HG02884 (cell line): ENCODE results near the gene TRIM63.

Source experiments
- ATAC-seq: cut with Tn5 transposase; IDR thresholded peaks from one replicate; pipeline ENCODE4 v1.9.1; 2021; ENCODE audit warnings: mild to moderate bottlenecking, moderate library complexity; ENCODE audit not compliant: unreplicated experiment

The TRIM63 gene

GRCh38 chr1:26089125-26089524, 21.7 kb upstream of the TRIM63 start:
- no peak for ATAC-seq

- no peak for ATAC-seq
These were observed 17.4 kb upstream of the TRIM63 start for GRCh38 chr1:26084844-26085243.

- ATAC-seq = no peak
These were observed 16.7 kb upstream of the TRIM63 start for GRCh38 chr1:26084091-26084561.

- ATAC-seq = no peak
These were observed 15.8 kb upstream of the TRIM63 start for GRCh38 chr1:26083208-26083607.

- ATAC-seq = no peak
These were observed 14.6 kb upstream of the TRIM63 start for GRCh38 chr1:26082020-26082350.

GRCh38 chr1:26081267-26082019, 14.0 kb upstream of the TRIM63 start:
- no peak for ATAC-seq

- ATAC-seq = no peak
These were observed 12.8 kb upstream of the TRIM63 start for GRCh38 chr1:26079960-26080814.

- ATAC-seq = no peak
These were observed 11.7 kb upstream of the TRIM63 start for GRCh38 chr1:26079178-26079563.

GRCh38 chr1:26078286-26079177, 11.1 kb upstream of the TRIM63 start:
- no peak for ATAC-seq

GRCh38 chr1:26077524-26077923, 10.1 kb upstream of the TRIM63 start:
- no peak for ATAC-seq

GRCh38 chr1:26075421-26076144, 8.2 kb upstream of the TRIM63 start:
- no peak for ATAC-seq

- ATAC-seq = no peak
These were observed 4.9 kb upstream of the TRIM63 start for GRCh38 chr1:26072305-26072704.

- ATAC-seq = no peak
These were observed 3.5 kb upstream of the TRIM63 start for GRCh38 chr1:26070963-26071342.

- no peak for ATAC-seq
These were observed 3.0 kb upstream of the TRIM63 start for GRCh38 chr1:26070296-26070962.

GRCh38 chr1:26069941-26070295, 2.5 kb upstream of the TRIM63 start:
- no peak for ATAC-seq

GRCh38 chr1:26066857-26067256, 573 bp downstream of the TRIM63 start:
- ATAC-seq = no peak

GRCh38 chr1:26066160-26066559, 1.3 kb downstream of the TRIM63 start:
- ATAC-seq = no peak

- ATAC-seq = no peak
These were observed 2.9 kb downstream of the TRIM63 start for GRCh38 chr1:26064553-26064952.

- no peak for ATAC-seq
These were observed 6.4 kb downstream of the TRIM63 start for GRCh38 chr1:26060832-26061574.
